Nephron progenitor cell (in vitro differentiated cells): ENCODE results near the gene SLC22A2.

Experiments
- DNase-seq: peaks from one replicate; pipeline ENCODE4 v3.0.0; 2021
- H3K27ac Mint-ChIP-seq: 2 replicates; pipeline ENCODE4 v1.8.0; 2021; ENCODE audit warnings: mild to moderate bottlenecking, moderate library complexity, mixed read lengths
- H3K27me3 Mint-ChIP-seq: 2 replicates; pipeline ENCODE4 v1.8.0; 2021; ENCODE audit warnings: mild to moderate bottlenecking, low read depth, mixed read lengths; ENCODE audit not compliant: poor library complexity
- H3K36me3 Mint-ChIP-seq: 2 replicates; pipeline ENCODE4 v1.8.0; 2021; ENCODE audit warnings: low read depth, mixed read lengths
- H3K4me1 Mint-ChIP-seq: 2 replicates; pipeline ENCODE4 v1.8.0; 2021; ENCODE audit warnings: mixed read lengths
- H3K4me3 Mint-ChIP-seq: 2 replicates; pipeline ENCODE4 v1.8.0; 2021; ENCODE audit warnings: mild to moderate bottlenecking, moderate library complexity, mixed read lengths
- H3K9me3 Mint-ChIP-seq: 2 replicates; pipeline ENCODE4 v1.8.0; 2021; ENCODE audit warnings: mild to moderate bottlenecking, moderate library complexity, mixed read lengths
- TF ChIP-seq, protein P1 (sequence below): fragments of 200-600 bp; sonication (generic); IDR thresholded peaks from 2 replicates; pipeline ENCODE4 v1.5.0; 2021; ENCODE audit warnings: antibody characterized with exemption

Gene SLC22A2

GRCh38 chr6:160284575-160284974 is 26.0 kb upstream of the SLC22A2 start:
- TF ChIP-seq, protein P1, sequence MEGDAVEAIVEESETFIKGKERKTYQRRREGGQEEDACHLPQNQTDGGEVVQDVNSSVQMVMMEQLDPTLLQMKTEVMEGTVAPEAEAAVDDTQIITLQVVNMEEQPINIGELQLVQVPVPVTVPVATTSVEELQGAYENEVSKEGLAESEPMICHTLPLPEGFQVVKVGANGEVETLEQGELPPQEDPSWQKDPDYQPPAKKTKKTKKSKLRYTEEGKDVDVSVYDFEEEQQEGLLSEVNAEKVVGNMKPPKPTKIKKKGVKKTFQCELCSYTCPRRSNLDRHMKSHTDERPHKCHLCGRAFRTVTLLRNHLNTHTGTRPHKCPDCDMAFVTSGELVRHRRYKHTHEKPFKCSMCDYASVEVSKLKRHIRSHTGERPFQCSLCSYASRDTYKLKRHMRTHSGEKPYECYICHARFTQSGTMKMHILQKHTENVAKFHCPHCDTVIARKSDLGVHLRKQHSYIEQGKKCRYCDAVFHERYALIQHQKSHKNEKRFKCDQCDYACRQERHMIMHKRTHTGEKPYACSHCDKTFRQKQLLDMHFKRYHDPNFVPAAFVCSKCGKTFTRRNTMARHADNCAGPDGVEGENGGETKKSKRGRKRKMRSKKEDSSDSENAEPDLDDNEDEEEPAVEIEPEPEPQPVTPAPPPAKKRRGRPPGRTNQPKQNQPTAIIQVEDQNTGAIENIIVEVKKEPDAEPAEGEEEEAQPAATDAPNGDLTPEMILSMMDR = no peak
- Mint-ChIP-seq H3K9me3 (peaks cover 13% of the 10 kb centered on the region), H3K4me1 (no peaks in the 10 kb centered on the region), H3K4me3 (no peak overlapping the region), H3K27ac (no peak overlapping the region), H3K36me3 (no peaks in the 10 kb centered on the region), H3K27me3 (peaks cover 2% of the 10 kb centered on the region)
- no peak for DNase-seq

DNA sequence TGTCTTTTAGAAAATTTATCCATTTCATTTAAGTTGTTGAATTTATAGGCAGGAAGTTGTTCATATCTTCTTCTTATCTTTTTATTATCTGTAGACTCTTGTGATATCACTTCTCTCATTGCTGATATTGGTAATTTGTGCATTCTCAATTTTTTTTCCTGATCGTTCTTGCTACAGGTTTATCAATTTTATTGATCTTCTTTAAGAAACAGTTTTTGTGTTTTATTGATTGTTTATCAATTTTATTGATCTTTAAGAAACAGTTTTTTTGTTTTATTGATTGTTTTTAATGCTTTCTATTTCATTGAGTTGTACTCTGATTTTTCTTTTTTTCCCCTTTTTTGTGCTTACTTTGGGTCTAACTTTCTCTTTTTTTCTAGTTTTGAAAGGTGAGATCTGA is 23.8 kb upstream of the SLC22A2 start:
- H3K27ac Mint-ChIP-seq = no peak overlapping the region
- H3K9me3 Mint-ChIP-seq = peaks cover 19% of the 10 kb centered on the region
- no peak for DNase-seq
- H3K4me1 Mint-ChIP-seq = no peaks in the 10 kb centered on the region
- no peak overlapping the region for H3K4me3 Mint-ChIP-seq
- no peaks in the 10 kb centered on the region for H3K36me3 Mint-ChIP-seq
- TF ChIP-seq, protein P1 = no peak
- H3K27me3 Mint-ChIP-seq = peaks cover 3% of the 10 kb centered on the region

- Mint-ChIP-seq H3K27me3 (peaks cover 3% of the 10 kb centered on the region), H3K4me1 (peaks cover 8% of the 10 kb centered on the region), H3K9me3 (peaks cover 12% of the 10 kb centered on the region), H3K4me3 (no peak overlapping the region), H3K36me3 (no peaks in the 10 kb centered on the region), H3K27ac (no peak overlapping the region)
- no peak for DNase-seq
- TF ChIP-seq, protein P1 = no peak
Measured at GRCh38 chr6:160279850-160280249, 21.2 kb upstream of the SLC22A2 start.

GRCh38 chr6:160278786-160279310 is 20.2 kb upstream of the SLC22A2 start:
- TF ChIP-seq, protein P1 = no peak
- Mint-ChIP-seq H3K36me3 (no peaks in the 10 kb centered on the region), H3K9me3 (peaks cover 8% of the 10 kb centered on the region), H3K27me3 (peaks cover 3% of the 10 kb centered on the region), H3K4me1 (peaks cover 8% of the 10 kb centered on the region), H3K27ac (no peak overlapping the region), H3K4me3 (no peak overlapping the region)
- no peak for DNase-seq

DNA sequence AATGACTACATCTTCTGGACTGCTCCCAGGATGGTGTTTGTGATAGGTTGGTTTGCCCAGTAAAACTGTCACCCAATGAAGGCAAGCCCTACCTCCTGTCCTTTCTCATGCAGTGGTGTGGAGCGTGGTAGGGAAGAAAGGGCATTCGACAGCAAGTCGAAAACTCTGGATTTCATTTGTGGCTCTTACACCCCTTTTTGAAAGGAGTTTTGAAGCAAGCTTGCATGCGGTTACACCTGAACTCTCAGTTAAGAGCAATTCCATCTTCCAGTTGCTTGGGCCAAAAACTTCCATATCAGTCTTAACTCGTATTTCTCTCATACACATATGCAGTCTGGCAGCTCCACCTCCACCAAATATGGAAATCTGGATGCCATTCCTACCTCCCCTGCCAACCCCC is 19.7 kb upstream of the SLC22A2 start:
- DNase-seq = no peak
- H3K36me3 Mint-ChIP-seq = no peaks in the 10 kb centered on the region
- no peak overlapping the region for H3K4me3 Mint-ChIP-seq
- no peak overlapping the region for H3K27ac Mint-ChIP-seq
- TF ChIP-seq, protein P1 = no peak
- H3K27me3 Mint-ChIP-seq = peaks cover 3% of the 10 kb centered on the region
- peaks cover 8% of the 10 kb centered on the region for H3K4me1 Mint-ChIP-seq
- H3K9me3 Mint-ChIP-seq = peaks cover 8% of the 10 kb centered on the region

DNA sequence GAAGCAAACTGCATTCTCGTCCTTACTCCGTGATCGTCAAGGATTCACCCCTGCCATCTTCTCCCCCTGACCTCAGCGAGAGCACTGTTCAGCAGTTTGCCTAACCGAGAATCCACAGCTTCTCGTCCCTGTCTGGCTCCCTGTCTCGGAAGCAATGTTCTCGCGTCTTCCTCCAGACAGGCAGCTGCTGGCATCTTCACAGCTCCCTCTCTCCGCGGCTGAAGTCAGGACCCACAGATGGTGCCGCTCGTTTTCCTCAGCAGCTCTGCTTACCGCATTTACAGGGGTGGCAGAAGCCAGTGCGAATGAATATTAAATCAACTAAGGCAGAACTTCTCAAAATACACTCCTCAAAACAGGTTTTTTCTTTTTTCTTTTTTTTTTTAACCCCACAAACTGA is 18.9 kb upstream of the SLC22A2 start:
- TF ChIP-seq, protein P1 = no peak

More for the DNA sequence above, 18.9 kb upstream of the SLC22A2 start:
- Mint-ChIP-seq H3K4me1 (peaks cover 8% of the 10 kb centered on the region), H3K9me3 (peaks cover 8% of the 10 kb centered on the region), H3K36me3 (no peaks in the 10 kb centered on the region), H3K4me3 (no peak overlapping the region), H3K27me3 (peaks cover 3% of the 10 kb centered on the region), H3K27ac (no peak overlapping the region)
- no peak for DNase-seq
